GM18511 (cell line): Measurements from ENCODE around the gene HMCN2.

Experiments
- ATAC-seq: cut with Tn5 transposase; IDR thresholded peaks from one replicate; pipeline ENCODE4 v1.9.1; 2021; ENCODE audit warnings: mild to moderate bottlenecking, moderate library complexity; ENCODE audit not compliant: unreplicated experiment

The HMCN2 gene

DNA sequence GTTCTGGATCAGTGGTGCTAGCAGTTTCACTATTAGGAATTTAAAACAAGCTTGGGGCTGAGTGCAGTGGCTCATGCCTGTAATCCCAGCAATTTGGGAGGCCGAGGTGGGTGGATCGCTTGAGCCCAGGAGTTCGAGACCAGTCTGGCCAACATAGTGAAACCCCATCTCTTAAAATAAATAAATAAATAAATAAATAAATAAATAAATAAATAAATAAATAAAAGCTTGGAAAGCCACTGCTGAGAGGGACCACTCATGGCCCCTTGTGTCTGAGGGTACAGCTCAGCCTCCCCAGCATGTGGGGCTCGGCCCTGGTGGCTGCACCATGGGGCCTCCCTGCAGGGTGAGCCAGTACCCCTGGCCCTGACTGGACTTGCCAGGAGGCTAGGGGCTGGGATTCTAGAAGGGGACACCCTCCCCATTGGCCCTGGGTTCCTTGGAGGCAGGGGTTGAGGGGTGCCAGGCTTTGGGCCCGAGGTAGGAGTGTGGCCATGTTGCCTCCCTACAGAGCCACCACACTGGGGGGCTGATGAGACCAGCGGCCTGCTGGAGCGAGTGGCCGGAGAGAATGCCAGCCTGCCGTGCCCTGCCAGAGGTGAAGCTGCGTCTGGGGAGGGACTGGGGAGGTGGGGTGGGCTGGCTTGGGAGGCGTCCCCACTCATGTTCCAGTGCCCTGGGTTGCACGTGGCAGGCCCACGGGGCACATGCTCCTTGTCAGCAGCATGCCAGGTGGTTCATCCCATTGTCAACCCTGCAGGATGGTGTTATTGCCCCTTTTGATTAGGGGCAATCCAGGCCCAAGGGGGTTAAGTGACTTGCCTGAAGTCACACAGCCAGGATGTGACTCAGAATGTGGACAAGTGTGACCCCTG, 76.5 kb downstream of the HMCN2 start:
- no peak for ATAC-seq

- ATAC-seq: no peak
Observed at GRCh38 chr9:130342714-130343085, 77.1 kb downstream of the HMCN2 start.

- ATAC-seq: no peak
Observed at GRCh38 chr9:130343445-130343918, 77.9 kb downstream of the HMCN2 start.

GRCh38 chr9:130344366-130344765, 78.8 kb downstream of the HMCN2 start:
- ATAC-seq: no peak

- no peak for ATAC-seq
Observed at GRCh38 chr9:130345009-130345896, 79.7 kb downstream of the HMCN2 start.

GRCh38 chr9:130345897-130346385, 80.4 kb downstream of the HMCN2 start:
- ATAC-seq: no peak

- no peak for ATAC-seq
Observed at GRCh38 chr9:130346431-130346830, 80.9 kb downstream of the HMCN2 start.

- no peak for ATAC-seq
Observed at GRCh38 chr9:130347036-130347435, 81.5 kb downstream of the HMCN2 start.

DNA sequence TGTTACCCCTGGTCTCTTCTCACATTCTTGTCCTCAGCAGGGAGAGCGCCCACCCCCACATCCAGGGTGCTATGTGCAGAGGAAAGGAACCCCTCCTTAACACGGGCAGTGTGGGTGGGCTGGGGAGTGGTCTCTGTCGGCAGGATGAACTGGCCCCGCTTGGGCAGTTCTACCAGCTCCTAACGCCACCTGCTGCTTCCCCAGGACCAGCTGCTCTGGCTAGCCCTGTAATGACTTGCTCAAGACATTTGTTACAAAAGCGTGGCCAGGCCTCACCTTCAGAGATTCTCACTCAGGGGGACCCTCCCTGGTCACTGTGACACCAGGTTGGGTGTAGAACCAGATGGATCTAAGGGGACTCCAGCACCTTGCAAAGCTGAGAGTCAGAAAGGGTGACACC, 82.4 kb downstream of the HMCN2 start:
- ATAC-seq: no peak

DNA sequence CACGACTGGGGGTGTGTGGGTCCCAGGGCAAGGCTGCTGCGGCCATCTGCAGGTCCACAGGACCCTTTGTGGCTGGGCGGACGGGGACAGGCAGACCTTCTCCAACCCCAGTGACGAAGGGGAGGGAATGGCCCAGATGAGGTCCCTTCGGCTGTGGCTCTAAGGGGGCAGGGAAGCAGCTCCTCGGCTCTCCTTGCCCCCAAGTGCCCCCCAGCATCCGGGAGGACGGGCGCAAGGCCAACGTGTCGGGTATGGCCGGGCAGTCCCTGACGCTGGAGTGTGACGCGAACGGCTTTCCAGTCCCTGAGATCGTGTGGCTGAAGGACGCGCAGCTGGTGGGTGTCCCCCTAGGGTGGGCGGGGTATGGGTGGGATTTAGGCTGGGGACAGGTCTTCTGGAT, 82.8 kb downstream of the HMCN2 start:
- no peak for ATAC-seq

GRCh38 chr9:130348881-130349280, 83.3 kb downstream of the HMCN2 start:
- no peak for ATAC-seq

DNA sequence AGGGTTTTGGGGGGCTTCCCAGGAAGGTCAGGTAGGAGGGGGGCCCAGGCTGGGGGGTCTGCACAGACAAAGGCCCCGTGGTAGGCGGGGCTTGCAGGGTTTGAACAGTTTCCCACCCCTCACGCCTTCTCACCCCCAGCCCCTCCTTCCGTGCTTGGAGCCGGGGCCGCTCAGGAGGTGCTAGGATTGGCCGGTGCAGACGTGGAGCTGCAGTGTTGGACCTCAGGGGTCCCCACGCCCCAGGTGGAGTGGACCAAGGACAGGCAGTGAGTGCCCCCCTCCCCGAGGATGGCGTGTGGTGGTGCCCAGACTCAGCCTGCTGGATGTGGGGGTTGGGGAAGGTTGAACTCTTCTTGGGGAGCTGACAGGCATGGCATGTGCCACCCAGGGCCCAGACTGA, 83.8 kb downstream of the HMCN2 start:
- ATAC-seq: no peak

GRCh38 chr9:130351343-130351742, 85.8 kb downstream of the HMCN2 start:
- no peak for ATAC-seq

DNA sequence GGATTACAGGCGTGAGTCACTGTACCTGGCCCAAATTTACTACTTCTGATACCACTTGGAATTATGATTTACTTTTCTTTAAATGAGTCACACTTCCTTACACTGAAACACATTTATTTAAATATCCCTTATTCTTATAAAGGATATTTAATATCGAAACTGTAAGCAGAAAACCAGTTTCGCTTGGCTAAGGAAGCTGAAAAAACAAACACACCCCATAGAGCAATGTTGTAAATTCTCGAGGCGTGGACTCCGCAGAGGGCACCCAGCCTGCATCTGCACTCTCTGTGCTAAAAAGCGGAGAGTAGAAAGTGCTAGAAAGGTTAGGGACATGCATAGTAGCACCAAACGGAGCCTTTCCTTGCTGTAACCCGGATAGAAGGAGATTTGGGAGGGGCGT, 86.5 kb downstream of the HMCN2 start:
- ATAC-seq: no peak

DNA sequence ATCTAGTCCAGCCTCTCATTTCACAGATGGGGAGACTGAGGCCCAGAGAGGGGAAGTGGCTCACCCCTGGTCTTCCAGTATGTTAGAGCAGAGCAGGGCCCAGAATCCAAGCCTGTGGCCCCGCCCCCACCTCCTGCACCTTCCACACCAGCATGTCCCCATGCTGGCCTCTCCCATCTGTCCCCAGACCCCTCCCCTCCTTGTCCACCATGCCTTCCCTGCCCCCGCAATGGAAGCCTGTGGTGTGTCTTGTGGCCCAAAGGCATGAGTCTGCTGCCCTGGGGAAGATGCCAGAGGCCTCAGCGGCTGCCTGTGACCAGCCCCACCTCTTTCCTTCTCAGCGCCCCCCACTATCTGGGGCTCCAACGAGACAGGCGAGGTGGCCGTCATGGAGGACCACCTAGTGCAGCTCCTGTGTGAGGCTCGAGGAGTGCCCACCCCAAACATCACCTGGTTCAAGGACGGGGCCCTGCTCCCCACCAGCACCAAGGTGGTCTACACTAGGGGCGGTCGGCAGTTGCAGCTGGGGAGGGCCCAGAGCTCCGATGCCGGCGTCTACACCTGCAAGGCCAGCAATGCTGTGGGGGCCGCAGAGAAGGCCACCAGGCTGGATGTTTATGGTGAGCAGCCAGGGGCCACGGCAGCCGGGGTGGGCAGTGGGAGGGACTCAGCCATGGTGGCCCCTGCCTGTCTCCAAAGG, 87.2 kb downstream of the HMCN2 start:
- no peak for ATAC-seq

- no peak for ATAC-seq
Observed at GRCh38 chr9:130354378-130354777, 88.8 kb downstream of the HMCN2 start.

DNA sequence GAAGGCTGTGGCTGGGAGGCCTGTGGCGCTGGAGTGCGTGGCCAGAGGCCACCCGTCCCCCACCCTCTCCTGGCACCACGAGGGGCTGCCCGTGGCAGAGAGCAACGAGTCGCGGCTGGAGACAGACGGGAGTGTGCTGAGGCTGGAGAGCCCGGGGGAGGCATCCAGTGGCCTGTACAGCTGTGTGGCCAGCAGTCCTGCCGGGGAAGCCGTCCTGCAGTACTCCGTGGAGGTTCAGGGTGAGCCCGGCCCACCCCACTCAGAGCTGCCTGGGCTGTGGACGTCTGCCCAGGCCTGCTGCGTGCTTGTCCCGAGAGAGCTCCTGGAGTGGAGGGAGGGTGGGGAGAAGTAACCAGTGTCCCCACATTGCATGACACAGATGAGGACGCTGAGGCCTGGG, 89.2 kb downstream of the HMCN2 start:
- ATAC-seq: no peak

- no peak for ATAC-seq
Observed at GRCh38 chr9:130356033-130356432, 90.5 kb downstream of the HMCN2 start.

GRCh38 chr9:130356877-130357584, 91.5 kb downstream of the HMCN2 start:
- no peak for ATAC-seq

DNA sequence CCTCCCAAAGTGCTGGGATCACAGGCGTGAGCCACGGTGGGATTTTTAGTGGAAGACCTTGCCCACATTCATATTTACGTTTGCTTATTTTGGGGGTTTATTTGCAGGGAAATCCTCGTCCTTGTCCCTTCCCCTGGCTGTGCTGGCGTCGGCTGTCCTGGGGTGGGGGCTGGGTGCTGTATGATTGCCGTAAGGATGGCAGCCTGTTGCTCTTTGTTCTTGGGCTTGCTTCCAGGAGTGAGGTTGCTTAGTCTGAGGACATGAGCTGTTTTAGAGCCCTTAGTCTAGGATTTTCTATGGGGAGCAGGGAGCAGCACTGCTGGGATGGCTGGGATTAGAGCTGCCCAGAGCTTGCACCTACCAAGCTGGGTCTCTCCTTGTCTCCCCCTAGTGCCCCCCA, 93.4 kb downstream of the HMCN2 start:
- no peak for ATAC-seq
